Measurements from ENCODE around the gene MTTP.

Gene MTTP

DNA sequence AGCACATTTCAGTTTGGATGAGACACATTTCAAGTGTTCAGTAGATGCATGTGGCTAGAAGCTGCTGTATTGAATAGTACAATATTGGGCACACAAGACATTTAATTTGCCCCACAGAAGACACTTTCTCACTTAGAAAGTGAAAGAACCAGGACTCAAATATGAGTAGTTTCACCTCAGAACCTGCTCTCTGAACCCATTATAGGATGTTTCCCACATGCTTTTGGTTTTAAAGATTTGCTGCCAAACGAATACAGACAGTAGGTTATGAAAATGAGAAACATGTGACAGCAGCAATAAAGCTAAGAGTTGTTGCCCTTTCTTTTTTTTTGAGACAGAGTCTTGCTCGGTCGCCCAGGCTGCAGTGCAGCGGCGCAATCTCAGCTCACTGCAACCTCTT, 50.7 kb downstream of the MTTP start:
- TF ChIP-seq, protein P1, sequence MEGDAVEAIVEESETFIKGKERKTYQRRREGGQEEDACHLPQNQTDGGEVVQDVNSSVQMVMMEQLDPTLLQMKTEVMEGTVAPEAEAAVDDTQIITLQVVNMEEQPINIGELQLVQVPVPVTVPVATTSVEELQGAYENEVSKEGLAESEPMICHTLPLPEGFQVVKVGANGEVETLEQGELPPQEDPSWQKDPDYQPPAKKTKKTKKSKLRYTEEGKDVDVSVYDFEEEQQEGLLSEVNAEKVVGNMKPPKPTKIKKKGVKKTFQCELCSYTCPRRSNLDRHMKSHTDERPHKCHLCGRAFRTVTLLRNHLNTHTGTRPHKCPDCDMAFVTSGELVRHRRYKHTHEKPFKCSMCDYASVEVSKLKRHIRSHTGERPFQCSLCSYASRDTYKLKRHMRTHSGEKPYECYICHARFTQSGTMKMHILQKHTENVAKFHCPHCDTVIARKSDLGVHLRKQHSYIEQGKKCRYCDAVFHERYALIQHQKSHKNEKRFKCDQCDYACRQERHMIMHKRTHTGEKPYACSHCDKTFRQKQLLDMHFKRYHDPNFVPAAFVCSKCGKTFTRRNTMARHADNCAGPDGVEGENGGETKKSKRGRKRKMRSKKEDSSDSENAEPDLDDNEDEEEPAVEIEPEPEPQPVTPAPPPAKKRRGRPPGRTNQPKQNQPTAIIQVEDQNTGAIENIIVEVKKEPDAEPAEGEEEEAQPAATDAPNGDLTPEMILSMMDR (IDR thresholded peaks at IDR 0.05; ENCODE audit: insufficient read depth, low read depth, low read length, missing control alignments): no peak
- H3K4me3 ChIP-seq (ENCODE audit: low read length): no peak overlapping the region
- no peak for DNase-seq (ENCODE audit: low read depth)

DNA sequence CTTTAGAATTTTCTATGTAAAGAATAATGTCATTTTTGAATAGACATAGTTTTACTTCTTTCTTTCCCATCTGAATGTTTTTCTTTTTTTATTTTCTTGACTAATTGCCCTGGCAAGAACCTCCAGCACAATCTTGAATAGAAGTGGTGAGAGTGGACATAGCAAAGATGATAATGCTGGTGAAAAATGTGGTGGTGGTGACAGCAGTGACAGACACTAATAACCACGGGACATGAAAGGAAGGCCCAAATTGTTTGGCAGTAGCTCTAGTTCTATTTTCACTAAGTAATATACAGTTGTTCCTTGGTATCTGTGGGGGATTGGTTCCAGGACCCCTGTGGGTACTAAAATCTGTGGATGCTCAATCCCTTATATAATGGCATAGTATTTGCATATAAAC, 53.4 kb downstream of the MTTP start:
- DNase-seq (ENCODE audit: low read depth): no peak
- H3K4me3 ChIP-seq (ENCODE audit: low read length): no peak overlapping the region
- TF ChIP-seq, protein P1 (IDR thresholded peaks at IDR 0.05; ENCODE audit: insufficient read depth, low read depth, low read length, missing control alignments): no peak

DNA sequence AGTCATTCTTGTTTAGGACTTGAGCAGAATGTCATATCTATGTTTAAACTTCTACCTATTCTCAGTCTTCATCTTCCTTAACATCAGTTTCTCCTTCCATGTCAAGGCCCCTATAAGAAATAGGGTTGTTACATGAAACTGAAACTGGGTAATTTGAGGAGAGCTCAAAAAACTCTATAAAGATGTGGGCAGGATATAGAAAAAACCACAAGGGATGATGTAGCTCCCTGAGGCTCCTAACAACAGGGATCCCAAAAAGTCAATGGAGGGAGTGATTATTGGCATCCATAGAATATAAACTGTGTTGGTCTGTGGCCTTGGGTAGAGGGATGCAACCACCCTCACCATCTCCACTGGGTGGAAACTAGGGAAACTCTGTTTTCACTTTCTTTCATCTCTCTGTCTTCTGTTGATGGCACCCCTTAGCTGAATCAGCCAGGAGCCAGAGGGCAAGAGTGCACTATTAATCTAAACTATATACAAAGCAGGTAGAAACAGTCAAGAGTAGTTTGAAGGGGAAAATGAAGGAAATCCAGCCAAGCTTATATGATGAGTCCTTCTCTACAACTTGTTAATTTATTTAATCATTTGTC, 55.4 kb downstream of the MTTP start:
- no peak for DNase-seq (ENCODE audit: low read depth)
- TF ChIP-seq, protein P1 (IDR thresholded peaks at IDR 0.05; ENCODE audit: insufficient read depth, low read depth, low read length, missing control alignments): no peak
- no peak overlapping the region for H3K4me3 ChIP-seq (ENCODE audit: low read length)

DNA sequence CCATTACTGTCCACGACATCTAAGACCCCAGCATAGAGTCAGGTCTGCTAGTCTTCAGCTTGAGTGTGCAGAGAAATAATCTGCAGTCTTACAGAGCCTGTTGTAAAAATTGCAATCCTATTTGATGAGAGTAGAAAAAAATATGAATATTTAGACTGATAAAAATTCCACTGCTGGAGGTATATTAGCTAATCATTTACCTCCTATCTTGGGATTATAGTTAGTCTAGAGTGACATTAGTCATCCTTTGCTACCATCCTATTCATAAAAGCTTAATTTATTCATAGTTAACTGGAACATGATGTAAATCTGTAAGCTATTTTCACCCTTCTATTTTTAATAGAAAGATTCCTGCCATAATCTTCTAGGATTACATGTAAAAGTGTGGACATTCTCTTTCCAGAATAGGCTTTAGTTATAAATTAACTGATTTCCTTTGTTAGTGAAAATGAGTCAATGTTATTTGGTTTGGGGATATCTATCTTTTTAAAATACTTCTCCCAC, 56.3 kb downstream of the MTTP start:
- DNase-seq (ENCODE audit: low read depth): no peak
- TF ChIP-seq, protein P1 (IDR thresholded peaks at IDR 0.05; ENCODE audit: insufficient read depth, low read depth, low read length, missing control alignments): no peak
- H3K4me3 ChIP-seq (ENCODE audit: low read length): no peak overlapping the region

DNA sequence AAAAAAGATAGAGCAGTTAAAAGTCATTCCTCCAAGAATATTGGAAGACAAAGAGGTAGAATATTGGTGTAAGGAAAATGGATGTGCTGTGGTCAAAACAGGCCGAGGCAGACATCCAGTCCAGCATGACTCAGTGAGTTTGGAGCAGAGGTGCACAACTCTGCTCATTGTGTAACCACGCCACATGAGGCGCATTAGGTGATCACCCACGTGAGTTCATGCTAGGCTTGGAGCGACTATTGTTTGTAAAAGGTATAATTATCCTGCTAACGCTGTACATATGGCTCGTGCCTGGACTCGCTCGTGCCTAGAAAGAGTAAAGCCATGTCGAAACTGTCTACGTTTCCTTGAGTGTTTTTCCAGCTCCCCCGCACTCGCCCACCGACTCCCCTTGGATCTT, 59.1 kb downstream of the MTTP start:
- no peak overlapping the region for H3K4me3 ChIP-seq (ENCODE audit: low read length)
- DNase-seq (ENCODE audit: low read depth): peak; percentile 97
- TF ChIP-seq, protein P1 (IDR thresholded peaks at IDR 0.05; ENCODE audit: insufficient read depth, low read depth, low read length, missing control alignments): peak; percentile 10

DNA sequence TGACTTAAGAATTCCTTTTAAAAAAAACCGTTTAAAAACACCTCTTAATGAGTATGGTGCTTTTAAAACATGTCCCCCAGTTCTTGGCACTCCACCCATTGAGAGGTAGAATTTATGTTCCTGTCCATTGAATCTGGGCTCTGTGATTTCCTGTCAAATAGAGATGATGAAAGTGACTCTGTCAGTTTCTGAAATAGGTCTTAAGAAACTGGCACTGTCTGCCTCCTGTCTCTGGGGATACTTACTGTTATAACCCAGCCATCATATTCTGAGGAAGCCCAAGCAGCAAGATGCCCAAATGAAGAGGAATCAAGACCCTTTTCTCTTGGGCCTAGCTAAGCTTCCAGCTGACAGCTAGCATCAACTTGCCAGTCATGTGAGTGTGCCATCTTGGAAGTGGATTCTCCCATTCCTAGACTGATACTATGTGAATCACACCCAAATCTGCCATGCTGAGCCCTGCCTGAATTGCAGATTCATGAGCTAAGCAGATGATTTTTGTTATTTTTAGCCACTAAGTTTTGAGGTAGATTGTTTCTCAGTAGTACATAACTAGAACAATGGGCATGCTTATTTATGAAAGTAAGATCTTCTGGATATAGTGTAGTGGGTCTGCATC, 60.2 kb downstream of the MTTP start:
- DNase-seq (ENCODE audit: low read depth): peak; percentile 61
- H3K4me3 ChIP-seq (ENCODE audit: low read length): no peak overlapping the region
- TF ChIP-seq, protein P1 (IDR thresholded peaks at IDR 0.05; ENCODE audit: insufficient read depth, low read depth, low read length, missing control alignments): no peak

DNA sequence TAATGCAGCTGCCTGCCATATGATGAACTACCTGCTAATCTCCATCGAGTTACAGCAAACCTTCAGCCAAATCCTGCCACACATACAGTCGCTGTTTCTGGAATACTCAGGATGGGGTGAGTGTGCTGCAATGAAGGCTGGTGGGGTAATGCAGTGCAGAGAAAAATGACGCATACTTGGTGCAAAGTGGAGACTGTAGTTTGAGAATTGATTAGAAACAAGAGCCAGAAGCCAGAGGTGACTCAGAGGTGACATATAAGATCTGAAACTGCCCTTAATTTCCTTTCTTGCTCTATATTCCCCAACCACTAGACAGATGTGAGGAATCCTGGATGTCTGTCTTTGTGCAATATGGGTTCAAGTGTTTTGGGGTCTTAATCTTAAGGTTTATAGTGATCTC, 61.0 kb downstream of the MTTP start:
- no peak overlapping the region for H3K4me3 ChIP-seq (ENCODE audit: low read length)
- peak; percentile 57 for DNase-seq (ENCODE audit: low read depth)
- TF ChIP-seq, protein P1 (IDR thresholded peaks at IDR 0.05; ENCODE audit: insufficient read depth, low read depth, low read length, missing control alignments): no peak

Measured in epithelial cell of esophagus (primary cell).